GM18526 (cell line): ENCODE data around the gene NPHP3.

Experiments used
- POLR2A ChIP-seq: IDR thresholded peaks from 3 replicates; pipeline ENCODE4 v1.6.1; 2011; ENCODE audit not compliant: insufficient read length; ENCODE audit errors: extremely low read depth

NPHP3 gene

GRCh38 chr3:132710311-132710710 lies 11.9 kb downstream of the NPHP3 start:
- no peak for TF ChIP-seq POLR2A

GRCh38 chr3:132709761-132710160 lies 12.4 kb downstream of the NPHP3 start:
- TF ChIP-seq POLR2A: no peak

- no peak for TF ChIP-seq POLR2A
Observed at GRCh38 chr3:132703733-132704132, 18.5 kb downstream of the NPHP3 start.

- TF ChIP-seq POLR2A: no peak
Observed at GRCh38 chr3:132695422-132695821, 26.8 kb downstream of the NPHP3 start.

- TF ChIP-seq POLR2A: no peak
Observed at GRCh38 chr3:132694991-132695390, 27.2 kb downstream of the NPHP3 start.

GRCh38 chr3:132690040-132690439 lies 32.2 kb downstream of the NPHP3 start:
- no peak for TF ChIP-seq POLR2A

GRCh38 chr3:132682201-132682600 lies 40.0 kb downstream of the NPHP3 start:
- no peak for TF ChIP-seq POLR2A

GRCh38 chr3:132681421-132681820 lies 40.8 kb downstream of the NPHP3 start:
- TF ChIP-seq POLR2A: no peak

- TF ChIP-seq POLR2A: no peak
Observed at GRCh38 chr3:132679911-132680310, 42.3 kb downstream of the NPHP3 start.

- no peak for TF ChIP-seq POLR2A
Observed at GRCh38 chr3:132675408-132675807, 46.8 kb downstream of the NPHP3 start.

GRCh38 chr3:132669256-132669777 lies 52.9 kb downstream of the NPHP3 start:
- no peak for TF ChIP-seq POLR2A

GRCh38 chr3:132665230-132665745 lies 56.9 kb downstream of the NPHP3 start:
- TF ChIP-seq POLR2A: no peak

- no peak for TF ChIP-seq POLR2A
Observed at GRCh38 chr3:132662212-132662611, 60.0 kb downstream of the NPHP3 start.

- no peak for TF ChIP-seq POLR2A
Observed at GRCh38 chr3:132661101-132661500, 61.1 kb downstream of the NPHP3 start.

GRCh38 chr3:132660811-132661070 lies 61.5 kb downstream of the NPHP3 start:
- no peak for TF ChIP-seq POLR2A

GRCh38 chr3:132660052-132660810 lies 62.0 kb downstream of the NPHP3 start, which contains the start of gene UBA5:
Gene UBA5, plus strand, starts transcription at chr3:132660329. Its CDS starts 209 bp downstream, at chr3:132660538.
- TF ChIP-seq POLR2A: peak; percentile 87
